KMS-11 (cell line): ENCODE measurements around the gene HDAC4.

ENCODE experiments used
- H2AFZ ChIP-seq: fragments of 200-600 bp; sonication (generic); 2 replicates; pipeline ENCODE4 v1.6.1; 2016; ENCODE audit warnings: antibody characterized with exemption, mixed run types, low read depth
- H3K27ac ChIP-seq: fragments of 200-600 bp; sonication (generic); 2 replicates; pipeline ENCODE4 v1.6.1; 2016; ENCODE audit warnings: mild to moderate bottlenecking, mixed run types
- H3K27me3 ChIP-seq: fragments of 200-600 bp; sonication (generic); 2 replicates; pipeline ENCODE4 v1.6.1; 2017; ENCODE audit warnings: mild to moderate bottlenecking, low read depth, mixed run types, moderate library complexity; ENCODE audit not compliant: insufficient read depth
- H3K36me3 ChIP-seq: fragments of 200-600 bp; sonication (generic); 2 replicates; pipeline ENCODE4 v1.6.1; 2017; ENCODE audit warnings: mild to moderate bottlenecking, mixed run types; ENCODE audit not compliant: insufficient read depth
- H3K4me1 ChIP-seq: fragments of 200-600 bp; sonication (generic); 2 replicates; pipeline ENCODE4 v1.6.1; 2016; ENCODE audit warnings: mild to moderate bottlenecking, low read depth, mixed run types; ENCODE audit not compliant: poor library complexity, severe bottlenecking
- H3K4me2 ChIP-seq: fragments of 200-600 bp; sonication (generic); 2 replicates; pipeline ENCODE4 v1.7.0; 2016; ENCODE audit warnings: mild to moderate bottlenecking, mixed run types
- H3K4me3 ChIP-seq: fragments of 200-600 bp; sonication (generic); IDR thresholded peaks from 2 replicates; pipeline ENCODE4 v1.6.1; 2017; ENCODE audit warnings: low read depth, low read length, mixed read lengths; ENCODE audit not compliant: insufficient read depth
- H3K79me2 ChIP-seq: fragments of 200-600 bp; sonication (generic); 2 replicates; pipeline ENCODE4 v1.6.1; 2016; ENCODE audit warnings: low read depth, mixed run types; ENCODE audit not compliant: insufficient read depth
- H3K9ac ChIP-seq: fragments of 200-600 bp; sonication (generic); 2 replicates; pipeline ENCODE4 v1.6.1; 2016; ENCODE audit warnings: mild to moderate bottlenecking, mixed run types
- H4K20me1 ChIP-seq: fragments of 200-600 bp; sonication (generic); 2 replicates; pipeline ENCODE4 v1.6.1; 2016; ENCODE audit warnings: mild to moderate bottlenecking, mixed run types; ENCODE audit not compliant: insufficient read depth
- CTCF ChIP-seq: fragments of 200-600 bp; sonication (generic); conservative IDR thresholded peaks from 2 replicates; pipeline ENCODE4 v1.6.1; 2017; ENCODE audit warnings: low read depth, mild to moderate bottlenecking, antibody characterized with exemption, low read length, moderate library complexity, mixed read lengths

HDAC4 gene

GRCh38 chr2:239293775-239294430 is 106.9 kb downstream of the HDAC4 start:
- no peak overlapping the region for H3K9ac ChIP-seq
- peaks cover 62% of the 10 kb centered on the region for H3K4me1 ChIP-seq
- no peaks in the 10 kb centered on the region for H3K36me3 ChIP-seq
- no peak overlapping the region for H3K4me2 ChIP-seq
- H2AFZ ChIP-seq = no peak overlapping the region
- H3K27ac ChIP-seq = no peak overlapping the region
- H3K27me3 ChIP-seq = no peaks in the 10 kb centered on the region
- TF ChIP-seq CTCF = no peak
- no peaks in the 10 kb centered on the region for H4K20me1 ChIP-seq
- peaks cover 54% of the 10 kb centered on the region; the same call in 1 of the 2 replicates for H3K79me2 ChIP-seq
- H3K4me3 ChIP-seq = no peak overlapping the region

- TF ChIP-seq CTCF = no peak
- H3K79me2 ChIP-seq = peaks cover 55% of the 10 kb centered on the region; the same call in 1 of the 2 replicates
- H3K4me1 ChIP-seq = peaks cover 66% of the 10 kb centered on the region
- no peak overlapping the region for H3K4me3 ChIP-seq
- no peak overlapping the region for H2AFZ ChIP-seq
- H3K9ac ChIP-seq = no peak overlapping the region
- H3K36me3 ChIP-seq = no peaks in the 10 kb centered on the region
- no peaks in the 10 kb centered on the region for H3K27me3 ChIP-seq
- no peak overlapping the region for H3K27ac ChIP-seq
- H3K4me2 ChIP-seq = no peak overlapping the region
- no peaks in the 10 kb centered on the region for H4K20me1 ChIP-seq
Observed at GRCh38 chr2:239292959-239293774, 107.7 kb downstream of the HDAC4 start.

GRCh38 chr2:239292531-239292930 is 108.3 kb downstream of the HDAC4 start:
- H3K79me2 ChIP-seq = peaks cover 54% of the 10 kb centered on the region; the same call in 1 of the 2 replicates
- no peaks in the 10 kb centered on the region for H3K27me3 ChIP-seq
- no peaks in the 10 kb centered on the region for H3K36me3 ChIP-seq
- no peak overlapping the region for H3K9ac ChIP-seq
- H3K4me1 ChIP-seq = peaks cover 66% of the 10 kb centered on the region
- no peak overlapping the region for H3K4me2 ChIP-seq
- H2AFZ ChIP-seq = no peak overlapping the region
- no peak for TF ChIP-seq CTCF
- H4K20me1 ChIP-seq = no peaks in the 10 kb centered on the region
- H3K4me3 ChIP-seq = no peak overlapping the region
- no peak overlapping the region for H3K27ac ChIP-seq

- no peak overlapping the region for H3K4me3 ChIP-seq
- H3K4me1 ChIP-seq = peaks cover 65% of the 10 kb centered on the region
- peaks cover 58% of the 10 kb centered on the region; the same call in 1 of the 2 replicates for H3K79me2 ChIP-seq
- H3K36me3 ChIP-seq = no peaks in the 10 kb centered on the region
- no peak overlapping the region for H2AFZ ChIP-seq
- H3K4me2 ChIP-seq = no peak overlapping the region
- H3K27ac ChIP-seq = no peak overlapping the region
- H3K27me3 ChIP-seq = no peaks in the 10 kb centered on the region
- no peaks in the 10 kb centered on the region for H4K20me1 ChIP-seq
- H3K9ac ChIP-seq = no peak overlapping the region
- no peak for TF ChIP-seq CTCF
Observed at GRCh38 chr2:239291475-239292350, 109.1 kb downstream of the HDAC4 start.
